Osteoblast (primary cell): ENCODE results near the gene PRSS8. TPM values are rescaled to one million over a fixed set of nuclear protein-coding genes. Genes with fewer than 3 reads are reported as not detected.

Experiments used
- DNase-seq: peaks from one replicate; pipeline ENCODE4 v3.0.0; 2011; ENCODE audit warnings: low spot score, mixed read lengths; ENCODE audit not compliant: insufficient read length; ENCODE audit errors: missing footprints
- H2AFZ ChIP-seq: 2 replicates; pipeline ENCODE4 v1.6.0; 2011; ENCODE audit warnings: mild to moderate bottlenecking, low read length
- H3K27ac ChIP-seq: 2 replicates; pipeline ENCODE4 v1.5.1; 2011; ENCODE audit warnings: mild to moderate bottlenecking, low read depth, low read length, moderate library complexity
- H3K27me3 ChIP-seq: 2 replicates; pipeline ENCODE4 v1.6.0; 2012; ENCODE audit warnings: mild to moderate bottlenecking, control low read depth, inconsistent platforms, low read length, moderate library complexity; ENCODE audit not compliant: insufficient read depth
- H3K36me3 ChIP-seq: 2 replicates; pipeline ENCODE4 v1.5.1; 2011; ENCODE audit warnings: mild to moderate bottlenecking, low read length, control low read depth, moderate library complexity; ENCODE audit not compliant: insufficient read depth
- H3K4me1 ChIP-seq: 2 replicates; pipeline ENCODE4 v1.5.1; 2011; ENCODE audit warnings: mild to moderate bottlenecking, low read length, control low read depth, moderate library complexity; ENCODE audit not compliant: insufficient read depth
- H3K4me2 ChIP-seq: 2 replicates; pipeline ENCODE4 v1.6.0; 2011; ENCODE audit warnings: mild to moderate bottlenecking, low read length; ENCODE audit not compliant: insufficient read depth
- H3K4me3 ChIP-seq: fragments of 200-600 bp; sonication (generic); 3 replicates; pipeline ENCODE4 v1.5.1; 2012; ENCODE audit warnings: mild to moderate bottlenecking, low read length, inconsistent platforms; ENCODE audit not compliant: insufficient read depth
- H3K79me2 ChIP-seq: 2 replicates; pipeline ENCODE4 v1.6.0; 2012; ENCODE audit warnings: mild to moderate bottlenecking, low read length, control low read depth, inconsistent platforms; ENCODE audit not compliant: insufficient read depth
- H3K9me3 ChIP-seq: 2 replicates; pipeline ENCODE4 v1.5.1; 2011; ENCODE audit warnings: low read depth, low read length, control low read depth
- H4K20me1 ChIP-seq: 2 replicates; pipeline ENCODE4 v1.6.0; 2012; ENCODE audit warnings: mild to moderate bottlenecking, low read length, control low read depth; ENCODE audit not compliant: insufficient read depth
- total RNA-seq: library from RNA; depleted of rRNA; stranded (reverse); fragments of >200 nt; gene quantifications from 2 replicates; pipeline ENCODE4 v1.2.3, GENCODE V29; 2012
- TF ChIP-seq, protein P1 (sequence below): IDR thresholded peaks from 2 replicates; pipeline ENCODE4 v1.5.1; 2011; ENCODE audit warnings: mild to moderate bottlenecking, low read depth, low read length, moderate library complexity; ENCODE audit errors: extremely low read depth

PRSS8 gene
- total RNA-seq, 1 donor = not detected

DNA sequence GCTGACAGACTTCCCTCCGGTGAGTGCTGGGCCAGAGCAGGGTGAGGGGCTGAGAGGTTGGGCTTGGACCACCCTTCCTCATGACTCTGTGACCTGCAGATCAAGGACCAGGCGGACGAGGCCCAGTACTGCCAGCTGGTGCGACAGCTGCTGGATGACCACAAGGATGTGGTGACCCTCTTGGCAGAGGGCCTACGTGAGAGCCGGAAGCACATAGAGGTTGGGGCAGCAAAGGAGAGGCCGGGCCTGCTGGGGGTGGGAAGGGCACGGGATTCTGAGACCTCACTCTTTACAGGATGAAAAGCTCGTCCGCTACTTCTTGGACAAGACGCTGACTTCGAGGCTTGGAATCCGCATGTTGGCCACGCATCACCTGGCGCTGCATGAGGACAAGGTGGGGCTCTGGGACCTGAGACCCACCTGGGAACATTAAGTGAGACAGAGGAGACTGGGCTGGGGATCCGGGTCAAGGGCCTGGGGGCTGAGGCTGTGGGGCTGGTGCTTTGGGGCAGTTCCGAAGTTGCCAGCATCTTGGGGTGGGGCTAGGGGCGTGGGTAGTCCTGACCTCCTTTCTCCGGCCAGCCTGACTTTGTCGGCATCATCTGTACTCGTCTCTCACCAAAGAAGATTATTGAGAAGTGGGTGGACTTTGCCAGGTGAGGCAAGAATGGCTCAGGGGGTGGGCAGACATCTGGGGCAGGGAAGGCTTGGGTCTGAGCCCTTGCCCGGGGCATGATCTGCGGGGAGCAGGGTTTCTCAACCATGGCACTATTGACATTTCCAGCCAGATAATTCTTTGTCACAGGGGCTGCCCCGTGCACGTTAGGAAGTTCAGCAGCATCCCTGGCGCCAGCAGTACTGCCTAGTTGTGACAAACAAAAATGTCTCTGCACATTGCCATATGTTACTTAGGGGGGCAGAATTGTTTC lies 25.2 kb downstream of the PRSS8 start:
- TF ChIP-seq, protein P1, sequence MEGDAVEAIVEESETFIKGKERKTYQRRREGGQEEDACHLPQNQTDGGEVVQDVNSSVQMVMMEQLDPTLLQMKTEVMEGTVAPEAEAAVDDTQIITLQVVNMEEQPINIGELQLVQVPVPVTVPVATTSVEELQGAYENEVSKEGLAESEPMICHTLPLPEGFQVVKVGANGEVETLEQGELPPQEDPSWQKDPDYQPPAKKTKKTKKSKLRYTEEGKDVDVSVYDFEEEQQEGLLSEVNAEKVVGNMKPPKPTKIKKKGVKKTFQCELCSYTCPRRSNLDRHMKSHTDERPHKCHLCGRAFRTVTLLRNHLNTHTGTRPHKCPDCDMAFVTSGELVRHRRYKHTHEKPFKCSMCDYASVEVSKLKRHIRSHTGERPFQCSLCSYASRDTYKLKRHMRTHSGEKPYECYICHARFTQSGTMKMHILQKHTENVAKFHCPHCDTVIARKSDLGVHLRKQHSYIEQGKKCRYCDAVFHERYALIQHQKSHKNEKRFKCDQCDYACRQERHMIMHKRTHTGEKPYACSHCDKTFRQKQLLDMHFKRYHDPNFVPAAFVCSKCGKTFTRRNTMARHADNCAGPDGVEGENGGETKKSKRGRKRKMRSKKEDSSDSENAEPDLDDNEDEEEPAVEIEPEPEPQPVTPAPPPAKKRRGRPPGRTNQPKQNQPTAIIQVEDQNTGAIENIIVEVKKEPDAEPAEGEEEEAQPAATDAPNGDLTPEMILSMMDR = no peak
- no peak overlapping the region for H3K27ac ChIP-seq
- H3K27me3 ChIP-seq = no peaks in the 10 kb centered on the region
- H4K20me1 ChIP-seq = peaks cover 3% of the 10 kb centered on the region
- DNase-seq = peak; percentile 77
- no peak overlapping the region for H3K4me3 ChIP-seq
- peaks cover 15% of the 10 kb centered on the region for H3K4me1 ChIP-seq
- H3K79me2 ChIP-seq = peaks cover 19% of the 10 kb centered on the region
- no peaks in the 10 kb centered on the region for H3K9me3 ChIP-seq
- peaks cover 38% of the 10 kb centered on the region for H3K36me3 ChIP-seq
- H3K4me2 ChIP-seq = no peak overlapping the region
- H2AFZ ChIP-seq = no peak overlapping the region

DNA sequence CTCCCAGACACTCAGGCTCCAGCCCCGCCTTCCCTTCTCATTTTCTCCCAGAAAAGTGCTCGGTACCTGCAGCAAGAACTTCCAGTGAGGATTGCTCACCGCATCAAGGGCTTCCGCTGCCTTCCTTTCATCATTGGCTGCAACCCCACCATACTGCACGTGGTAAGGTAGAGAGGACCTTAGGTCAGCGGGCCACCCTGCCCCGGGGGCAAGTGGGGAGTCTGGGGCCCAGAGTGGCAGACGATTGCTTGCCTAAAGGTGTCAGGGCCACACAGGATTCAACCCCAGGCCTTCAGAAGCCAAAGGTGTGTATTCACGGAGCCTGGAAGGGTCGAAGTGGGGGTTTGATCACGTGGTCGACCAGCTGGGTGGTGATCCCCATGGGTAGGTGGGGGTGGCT lies 25.9 kb downstream of the PRSS8 start:
- Histone ChIP-seq H4K20me1 (peaks cover 3% of the 10 kb centered on the region), H3K79me2 (peaks cover 19% of the 10 kb centered on the region), H3K4me1 (peaks cover 15% of the 10 kb centered on the region), H3K4me2 (peak overlapping the region; percentile 73), H3K27me3 (no peaks in the 10 kb centered on the region), H2AFZ (no peak overlapping the region), H3K36me3 (peaks cover 38% of the 10 kb centered on the region), H3K4me3 (no peak overlapping the region), H3K9me3 (no peaks in the 10 kb centered on the region), H3K27ac (no peak overlapping the region)
- DNase-seq = peak; percentile 46
- TF ChIP-seq, protein P1 = no peak

DNA sequence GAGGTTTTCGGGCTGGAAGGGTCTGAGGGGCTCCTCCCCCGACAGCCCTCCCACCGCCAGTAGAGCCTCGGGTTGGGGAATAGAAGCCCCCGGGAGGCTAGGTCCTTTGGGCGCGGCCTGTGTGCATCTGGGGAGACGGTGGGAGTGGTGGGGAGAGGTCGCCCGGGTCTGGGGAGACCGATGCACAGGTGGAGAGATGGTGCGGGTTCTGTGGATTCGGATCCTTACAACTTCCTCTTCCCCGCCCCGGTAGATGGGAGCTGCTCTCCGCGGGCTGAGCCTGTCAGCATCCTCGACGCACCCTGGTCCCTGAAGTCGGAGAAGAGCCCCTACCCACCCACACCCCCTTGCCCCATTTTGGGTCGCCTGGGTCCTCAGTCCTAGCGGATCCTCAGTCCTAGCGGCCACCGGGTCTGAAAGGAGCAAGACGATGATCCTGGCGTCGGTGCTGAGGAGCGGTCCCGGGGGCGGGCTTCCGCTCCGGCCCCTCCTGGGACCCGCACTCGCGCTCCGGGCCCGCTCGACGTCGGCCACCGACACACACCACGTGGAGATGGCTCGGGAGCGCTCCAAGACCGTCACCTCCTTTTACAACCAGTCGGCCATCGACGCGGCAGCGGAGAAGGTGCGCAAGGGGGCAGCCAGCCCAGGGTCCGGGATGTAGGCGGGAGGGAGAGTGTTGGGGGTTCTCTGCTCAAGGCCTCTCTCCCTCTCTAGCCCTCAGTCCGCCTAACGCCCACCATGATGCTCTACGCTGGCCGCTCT lies 26.6 kb downstream of the PRSS8 start:
- H3K4me3 ChIP-seq = peak overlapping the region; percentile 94
- H3K4me2 ChIP-seq = peak overlapping the region; percentile 73
- H3K36me3 ChIP-seq = peaks cover 38% of the 10 kb centered on the region
- TF ChIP-seq, protein P1 = no peak
- H2AFZ ChIP-seq = no peak overlapping the region
- H3K4me1 ChIP-seq = peaks cover 15% of the 10 kb centered on the region
- H3K27ac ChIP-seq = peak overlapping the region; percentile 74
- no peaks in the 10 kb centered on the region for H3K9me3 ChIP-seq
- DNase-seq = peak; percentile 76
- peaks cover 3% of the 10 kb centered on the region for H4K20me1 ChIP-seq
- H3K79me2 ChIP-seq = peaks cover 19% of the 10 kb centered on the region
- H3K27me3 ChIP-seq = no peaks in the 10 kb centered on the region
